ENCODE measurements around the gene RIMS4.

Gene RIMS4

DNA sequence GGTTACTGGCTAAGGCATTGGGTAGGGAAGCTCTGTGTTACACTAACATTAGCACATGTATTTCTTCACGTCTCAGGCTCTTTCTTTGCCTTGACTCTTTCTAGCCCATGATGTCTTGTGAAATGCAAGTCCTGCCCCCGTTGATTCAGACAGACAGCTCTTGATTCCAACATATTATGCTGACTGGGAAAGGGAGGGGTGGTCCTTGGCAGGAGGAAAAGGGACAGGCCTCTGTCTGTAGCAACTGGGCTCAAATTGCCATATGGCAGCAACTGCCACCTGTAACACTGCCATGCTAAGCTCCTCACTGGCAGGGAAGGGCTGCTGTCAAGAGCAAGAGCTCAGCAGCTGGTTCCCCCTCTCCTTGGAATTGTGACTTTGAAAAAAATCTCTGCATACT is 70.4 kb downstream of the RIMS4 start:
- no peak for DNase-seq (ENCODE audit: low read depth)

GRCh38 chr20:44738813-44739477 is 71.4 kb downstream of the RIMS4 start:
- peak; percentile 76 for DNase-seq (ENCODE audit: low read depth)

DNA sequence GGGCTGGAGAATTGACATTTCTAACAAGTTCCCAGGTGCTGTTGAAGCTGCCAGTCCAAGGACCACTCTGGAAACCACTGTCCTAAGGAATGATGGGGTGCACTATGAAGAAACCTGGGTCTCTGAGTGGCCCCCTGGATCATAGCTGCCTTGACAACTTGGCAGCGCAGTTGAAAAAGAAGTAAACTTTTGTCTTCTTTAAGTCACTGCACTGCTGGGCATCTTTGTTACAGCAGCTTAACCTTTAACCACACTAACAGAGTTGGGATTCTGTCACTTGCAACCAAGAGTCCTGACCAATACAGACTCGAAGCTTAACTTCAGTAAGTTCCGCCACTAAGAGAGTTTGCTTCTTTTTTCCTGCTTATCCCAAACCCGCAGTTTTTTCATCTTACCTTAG is 73.2 kb downstream of the RIMS4 start:
- DNase-seq (ENCODE audit: low read depth), result no peak

- DNase-seq (ENCODE audit: low read depth), result peak; percentile 94
Observed at GRCh38 chr20:44736170-44737021, 74.0 kb downstream of the RIMS4 start.

- no peak for DNase-seq (ENCODE audit: low read depth)
Observed at GRCh38 chr20:44735816-44736169, 74.6 kb downstream of the RIMS4 start.

DNA sequence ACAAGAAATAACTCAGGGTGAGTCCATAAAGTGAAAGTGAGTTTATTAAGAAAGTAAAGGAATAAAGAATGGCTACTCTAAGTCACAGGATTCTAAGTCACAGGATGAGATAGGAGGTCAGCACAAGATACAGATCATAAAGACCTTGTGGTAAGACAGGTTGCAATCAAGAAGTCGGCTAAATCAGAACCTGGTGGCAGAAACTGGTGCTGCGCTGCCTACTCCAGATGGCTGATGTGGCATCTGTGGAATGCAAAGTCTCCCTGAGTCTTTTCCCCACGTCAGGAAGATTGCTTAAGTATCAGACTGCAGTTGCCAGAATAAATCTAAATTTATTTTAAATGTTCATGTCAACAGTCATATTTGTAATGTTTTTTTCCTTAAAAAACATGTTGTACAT is 75.4 kb downstream of the RIMS4 start:
- DNase-seq (ENCODE audit: low read depth), result peak; percentile 56

DNA sequence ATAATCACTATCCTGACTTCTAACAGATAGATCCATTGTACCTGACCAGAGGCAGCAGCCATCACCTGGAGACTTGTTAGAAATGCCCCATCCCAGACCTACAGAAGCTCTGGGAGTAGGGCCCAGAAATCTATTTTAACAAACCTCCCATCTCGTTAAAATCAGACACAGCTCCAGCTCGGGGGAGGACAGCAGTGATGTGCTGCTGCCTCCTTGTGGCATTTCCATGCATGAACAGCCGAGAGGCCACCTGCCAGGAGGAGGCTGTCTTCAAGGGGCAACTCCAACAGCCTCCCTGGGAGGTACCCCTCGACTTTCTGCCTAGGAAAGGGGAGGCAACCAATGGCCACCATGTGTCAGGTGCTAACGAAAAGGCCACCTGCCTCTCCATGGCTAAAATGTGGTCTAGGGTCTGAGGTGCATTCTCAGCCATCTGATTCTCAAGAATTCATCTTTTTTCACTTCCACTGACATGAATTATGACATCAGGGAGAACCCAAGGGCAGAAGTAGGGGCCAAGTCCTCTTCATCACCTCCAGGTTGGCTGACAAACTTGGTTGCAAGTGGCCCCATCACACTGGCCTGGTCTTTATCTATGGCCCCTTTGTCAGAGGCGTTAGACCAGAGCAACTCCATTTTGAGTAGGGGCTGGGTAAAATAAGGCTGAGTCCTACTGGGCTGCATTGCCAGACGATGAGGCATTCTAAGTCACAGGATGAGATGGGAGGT is 76.8 kb downstream of the RIMS4 start:
- DNase-seq (ENCODE audit: low read depth), result peak; percentile 65

DNA sequence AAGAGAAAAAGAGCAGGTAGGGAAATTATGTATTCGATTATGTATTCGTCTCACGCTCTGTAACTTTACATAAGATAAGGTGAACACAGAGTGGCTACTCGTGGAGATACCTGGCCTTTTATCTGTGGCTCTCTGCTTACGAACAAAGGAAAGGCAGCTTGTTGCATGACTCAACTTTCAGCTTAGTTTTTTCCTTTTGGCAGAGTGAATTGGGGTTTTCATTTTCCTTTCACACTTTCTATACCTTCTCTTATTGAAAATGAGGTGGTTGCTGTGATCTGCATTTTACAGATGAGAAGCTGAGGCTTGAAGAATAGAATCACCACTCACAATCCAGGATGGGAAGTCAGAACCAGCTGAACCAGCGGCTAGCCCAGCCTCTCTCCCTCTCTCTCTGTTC is 78.0 kb downstream of the RIMS4 start:
- DNase-seq (ENCODE audit: low read depth), result no peak

- no peak for DNase-seq (ENCODE audit: low read depth)
Observed at GRCh38 chr20:44731657-44732056, 78.7 kb downstream of the RIMS4 start.

DNA sequence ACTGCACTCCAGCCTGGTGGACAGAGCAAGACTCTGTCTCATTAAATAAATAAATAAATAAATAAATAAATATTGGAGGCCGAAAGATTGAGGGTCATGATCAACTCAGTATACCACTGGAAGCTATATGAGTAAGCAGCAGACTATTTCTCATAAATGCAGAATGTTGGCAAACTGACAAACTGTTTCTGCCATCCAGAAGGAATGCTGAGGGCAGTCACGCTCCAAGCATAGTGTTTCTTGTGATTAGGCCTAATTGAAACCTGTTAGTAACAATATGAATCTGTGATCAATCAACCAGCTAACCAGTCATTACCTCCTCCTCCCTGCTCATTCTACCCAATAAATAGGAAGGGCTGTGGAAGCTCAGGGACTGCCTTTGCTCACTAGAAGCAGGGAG is 79.9 kb downstream of the RIMS4 start:
- peak; percentile 81 for DNase-seq (ENCODE audit: low read depth)

- peak; percentile 81 for DNase-seq (ENCODE audit: low read depth)
Observed at GRCh38 chr20:44728801-44729443, 81.4 kb downstream of the RIMS4 start.

DNA sequence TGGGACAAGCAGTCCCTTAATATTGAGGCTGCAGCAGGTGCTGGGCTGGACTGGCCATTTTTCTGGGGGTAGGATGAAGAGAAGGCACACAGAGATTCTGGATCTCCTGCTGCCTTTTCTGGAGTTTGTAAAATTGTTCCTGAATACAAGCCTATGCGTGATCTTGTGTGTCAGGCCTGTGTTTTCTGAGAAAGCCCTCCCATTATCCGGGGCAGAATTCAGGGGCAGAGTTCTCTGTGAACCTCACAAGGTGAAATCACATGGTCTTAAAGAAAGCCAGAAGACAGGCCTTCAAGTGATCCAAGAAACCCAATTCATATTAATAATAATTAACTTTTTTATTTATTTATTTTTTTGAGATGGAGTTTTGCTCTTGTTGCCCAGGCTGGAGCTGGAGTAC is 82.7 kb downstream of the RIMS4 start:
- no peak for DNase-seq (ENCODE audit: low read depth)

DNA sequence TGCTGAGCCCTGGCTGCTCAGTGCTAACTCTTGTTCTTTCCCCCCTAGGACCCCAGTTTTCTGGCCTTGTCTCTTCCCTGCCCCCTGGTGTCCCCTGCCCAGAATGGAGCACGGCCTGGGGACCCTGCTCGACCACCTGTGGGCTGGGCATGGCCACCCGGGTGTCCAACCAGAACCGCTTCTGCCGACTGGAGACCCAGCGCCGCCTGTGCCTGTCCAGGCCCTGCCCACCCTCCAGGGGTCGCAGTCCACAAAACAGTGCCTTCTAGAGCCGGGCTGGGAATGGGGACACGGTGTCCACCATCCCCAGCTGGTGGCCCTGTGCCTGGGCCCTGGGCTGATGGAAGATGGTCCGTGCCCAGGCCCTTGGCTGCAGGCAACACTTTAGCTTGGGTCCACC is 83.3 kb downstream of the RIMS4 start:
- no peak for DNase-seq (ENCODE audit: low read depth)

GRCh38 chr20:44725837-44726236 is 84.5 kb downstream of the RIMS4 start:
- DNase-seq (ENCODE audit: low read depth), result no peak

- no peak for DNase-seq (ENCODE audit: low read depth)
Observed at GRCh38 chr20:44724423-44725091, 85.8 kb downstream of the RIMS4 start.

- DNase-seq (ENCODE audit: low read depth), result no peak
Observed at GRCh38 chr20:44723798-44724362, 86.5 kb downstream of the RIMS4 start.

GRCh38 chr20:44723391-44723790 is 87.0 kb downstream of the RIMS4 start:
- DNase-seq (ENCODE audit: low read depth), result peak; percentile 35

DNA sequence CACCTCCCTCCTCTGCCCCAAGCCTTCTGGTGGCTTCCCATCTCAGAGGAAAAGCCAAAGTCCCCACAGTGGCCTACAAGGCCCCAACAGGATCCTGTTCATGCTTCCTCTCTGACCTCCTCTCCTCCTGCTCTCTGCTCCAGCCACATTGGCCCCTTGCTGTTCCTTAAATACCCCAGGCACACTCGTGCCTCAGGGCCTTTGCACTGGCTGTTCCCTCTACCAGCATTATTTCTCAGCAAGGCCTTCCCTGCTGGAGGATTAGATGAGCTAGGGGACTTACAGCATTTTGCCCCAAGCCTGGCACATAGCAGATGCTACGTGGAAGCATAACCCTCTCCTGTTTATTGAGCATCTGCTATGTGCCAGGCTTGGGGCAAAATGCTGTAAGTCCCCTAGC is 87.4 kb downstream of the RIMS4 start:
- DNase-seq (ENCODE audit: low read depth), result no peak

GRCh38 chr20:44721785-44722054 is 88.6 kb downstream of the RIMS4 start:
- no peak for DNase-seq (ENCODE audit: low read depth)

- DNase-seq (ENCODE audit: low read depth), result peak; percentile 90
Observed at GRCh38 chr20:44720997-44721784, 89.2 kb downstream of the RIMS4 start.

- peak; percentile 46 for DNase-seq (ENCODE audit: low read depth)
Observed at GRCh38 chr20:44720621-44720996, 89.7 kb downstream of the RIMS4 start.

All from iris pigment epithelial cell (primary cell).